ENCODE results near the gene UQCC3.
"Not testable (repeated sequence)": the region's sequence is repeated elsewhere in the genome, so short reads cannot be mapped to it uniquely, and the experiment has no call there.

UQCC3 gene

GRCh38 chr11:62665599-62666258 lies 5.7 kb upstream of the UQCC3 start:
- peak; percentile 53 for DNase-seq

GRCh38 chr11:62666259-62666926 lies 5.1 kb upstream of the UQCC3 start:
- DNase-seq: no peak

- DNase-seq: no peak
Measured at GRCh38 chr11:62667460-62667859, 4.0 kb upstream of the UQCC3 start.

GRCh38 chr11:62669420-62670161 lies 1.9 kb upstream of the UQCC3 start:
- DNase-seq: no peak

GRCh38 chr11:62671236-62671607 lies 251 bp upstream of the UQCC3 start:
- no peak for DNase-seq

GRCh38 chr11:62673196-62673525 lies 1.7 kb downstream of the UQCC3 start:
- no peak for DNase-seq

GRCh38 chr11:62675415-62675814 lies 3.9 kb downstream of the UQCC3 start:
- DNase-seq: not testable (repeated sequence)

GRCh38 chr11:62676698-62677097 lies 5.2 kb downstream of the UQCC3 start:
- no peak for DNase-seq

- no peak for DNase-seq
Measured at GRCh38 chr11:62677156-62677555, 5.7 kb downstream of the UQCC3 start.

GRCh38 chr11:62677714-62678113 lies 6.2 kb downstream of the UQCC3 start:
- DNase-seq: no peak

GRCh38 chr11:62678433-62678769 lies 6.9 kb downstream of the UQCC3 start:
- no peak for DNase-seq

GRCh38 chr11:62678770-62679696 lies 7.6 kb downstream of the UQCC3 start, which contains the start of gene UBXN1:
TSS of gene UBXN1 (minus strand) at chr11:62679073. CDS start at chr11:62678923, 150 bp downstream.
- peak; percentile 87 for DNase-seq

GRCh38 chr11:62680825-62681240 lies 9.4 kb downstream of the UQCC3 start:
- peak; percentile 78 for DNase-seq

- no peak for DNase-seq
Measured at GRCh38 chr11:62682518-62682917, 11.0 kb downstream of the UQCC3 start.

GRCh38 chr11:62687508-62688396 lies 16.3 kb downstream of the UQCC3 start:
- DNase-seq: no peak

- no peak for DNase-seq
Measured at GRCh38 chr11:62688491-62688890, 17.0 kb downstream of the UQCC3 start.

- DNase-seq: peak; percentile 97
Measured at GRCh38 chr11:62689421-62690183, 18.1 kb downstream of the UQCC3 start, which contains the start of gene LRRN4CL. TSS of gene LRRN4CL (minus strand) at chr11:62689530. CDS start at chr11:62688508, 1,022 bp downstream.

- not testable (repeated sequence) for DNase-seq
Measured at GRCh38 chr11:62693624-62694023, 22.2 kb downstream of the UQCC3 start.

- peak; percentile 71 for DNase-seq
Measured at GRCh38 chr11:62694455-62695167, 23.1 kb downstream of the UQCC3 start.

GRCh38 chr11:62702246-62702645 lies 30.8 kb downstream of the UQCC3 start:
- no peak for DNase-seq
